OCI-LY1 (cell line): Measurements from ENCODE around the gene C1QC.

Experiments
- H2AFZ ChIP-seq: fragments of 200-600 bp; sonication (generic), shearing (Covaris generic); 2 replicates; pipeline ENCODE4 v1.6.0; 2014; ENCODE audit warnings: antibody characterized with exemption, mild to moderate bottlenecking, low read length
- H3F3A ChIP-seq: fragments of 200-600 bp; sonication (generic), shearing (Covaris generic); 2 replicates; pipeline ENCODE4 v1.6.0; 2014; ENCODE audit warnings: mild to moderate bottlenecking, antibody characterized with exemption, low read length, moderate library complexity; ENCODE audit not compliant: insufficient read depth
- H3K27ac ChIP-seq: fragments of 200-600 bp; sonication (generic); 2 replicates; pipeline ENCODE4 v1.5.1; 2014; ENCODE audit warnings: low read length, mixed run types, mild to moderate bottlenecking, low read depth; ENCODE audit not compliant: poor library complexity, severe bottlenecking
- H3K27me3 ChIP-seq: fragments of 200-600 bp; sonication (generic); 2 replicates; pipeline ENCODE4 v1.6.0; 2014; ENCODE audit warnings: antibody characterized with exemption, mild to moderate bottlenecking, low read length, moderate library complexity; ENCODE audit not compliant: insufficient read depth
- H3K36me3 ChIP-seq: fragments of 200-600 bp; sonication (generic); 2 replicates; pipeline ENCODE4 v1.6.1; 2014; ENCODE audit warnings: mild to moderate bottlenecking, antibody characterized with exemption, low read length, moderate library complexity, mixed read lengths; ENCODE audit not compliant: insufficient read depth
- H3K4me1 ChIP-seq: fragments of 200-600 bp; sonication (generic); 2 replicates; pipeline ENCODE4 v1.5.1; 2014; ENCODE audit warnings: mild to moderate bottlenecking, low read length, moderate library complexity; ENCODE audit not compliant: insufficient read depth, severe bottlenecking
- H3K4me2 ChIP-seq: fragments of 200-600 bp; sonication (generic), shearing (Covaris generic); 2 replicates; pipeline ENCODE4 v1.6.1; 2014; ENCODE audit warnings: low read length
- H3K4me3 ChIP-seq: fragments of 200-600 bp; sonication (generic); 2 replicates; pipeline ENCODE4 v1.5.1; 2014; ENCODE audit warnings: low read length, low read depth, mild to moderate bottlenecking, mixed read lengths; ENCODE audit not compliant: poor library complexity, severe bottlenecking
- H3K79me2 ChIP-seq: fragments of 200-600 bp; shearing (Covaris generic); 2 replicates; pipeline ENCODE4 v1.6.1; 2016; ENCODE audit warnings: mixed run types, low read length, mixed read lengths; ENCODE audit not compliant: insufficient read depth
- H3K9ac ChIP-seq: fragments of 200-600 bp; sonication (generic), shearing (Covaris generic); 2 replicates; pipeline ENCODE4 v1.6.1; 2014; ENCODE audit warnings: mild to moderate bottlenecking, low read length, mixed read lengths
- H3K9me2 ChIP-seq: fragments of 200-600 bp; sonication (generic), shearing (Covaris generic); 2 replicates; pipeline ENCODE4 v1.6.1; 2014; ENCODE audit warnings: low read depth, mild to moderate bottlenecking, low read length, mixed read lengths
- H3K9me3 ChIP-seq: fragments of 200-600 bp; shearing (Covaris generic); 2 replicates; pipeline ENCODE4 v1.6.1; 2014; ENCODE audit warnings: low read length, mixed read lengths
- H4K20me1 ChIP-seq: fragments of 200-600 bp; sonication (generic), shearing (Covaris generic); 2 replicates; pipeline ENCODE4 v1.6.0; 2016; ENCODE audit warnings: mild to moderate bottlenecking, low read length; ENCODE audit not compliant: insufficient read depth
- EZH2 ChIP-seq: fragments of 200-600 bp; sonication (generic), shearing (Covaris generic); IDR thresholded peaks from 2 replicates; pipeline ENCODE4 v1.8.0; 2017; ENCODE audit warnings: borderline replicate concordance, mixed run types, mild to moderate bottlenecking, antibody characterized with exemption, low read length, moderate library complexity, mixed read lengths
- TF ChIP-seq, protein P1 (sequence below): fragments of 200-600 bp; sonication (generic), shearing (Covaris generic); IDR thresholded peaks from 2 replicates; pipeline ENCODE4 v1.5.1; 2017; ENCODE audit warnings: mild to moderate bottlenecking, antibody characterized with exemption, low read length, moderate library complexity, mixed read lengths

Gene C1QC

GRCh38 chr1:22638476-22639234 lies 4.8 kb upstream of the C1QC start:
- Histone ChIP-seq H3K9me3 (no peaks in the 10 kb centered on the region), H3K36me3 (no peaks in the 10 kb centered on the region), H3K9ac (no peak overlapping the region), H3K4me3 (no peak overlapping the region), H3K9me2 (no peaks in the 10 kb centered on the region), H3K79me2 (no peaks in the 10 kb centered on the region), H3K4me1 (no peaks in the 10 kb centered on the region), H3K27ac (no peak overlapping the region), H3K27me3 (no peaks in the 10 kb centered on the region), H2AFZ (no peak overlapping the region), H3K4me2 (no peak overlapping the region), H4K20me1 (no peaks in the 10 kb centered on the region), H3F3A (no peaks in the 10 kb centered on the region)
- TF ChIP-seq EZH2, result no peak
- TF ChIP-seq, protein P1, sequence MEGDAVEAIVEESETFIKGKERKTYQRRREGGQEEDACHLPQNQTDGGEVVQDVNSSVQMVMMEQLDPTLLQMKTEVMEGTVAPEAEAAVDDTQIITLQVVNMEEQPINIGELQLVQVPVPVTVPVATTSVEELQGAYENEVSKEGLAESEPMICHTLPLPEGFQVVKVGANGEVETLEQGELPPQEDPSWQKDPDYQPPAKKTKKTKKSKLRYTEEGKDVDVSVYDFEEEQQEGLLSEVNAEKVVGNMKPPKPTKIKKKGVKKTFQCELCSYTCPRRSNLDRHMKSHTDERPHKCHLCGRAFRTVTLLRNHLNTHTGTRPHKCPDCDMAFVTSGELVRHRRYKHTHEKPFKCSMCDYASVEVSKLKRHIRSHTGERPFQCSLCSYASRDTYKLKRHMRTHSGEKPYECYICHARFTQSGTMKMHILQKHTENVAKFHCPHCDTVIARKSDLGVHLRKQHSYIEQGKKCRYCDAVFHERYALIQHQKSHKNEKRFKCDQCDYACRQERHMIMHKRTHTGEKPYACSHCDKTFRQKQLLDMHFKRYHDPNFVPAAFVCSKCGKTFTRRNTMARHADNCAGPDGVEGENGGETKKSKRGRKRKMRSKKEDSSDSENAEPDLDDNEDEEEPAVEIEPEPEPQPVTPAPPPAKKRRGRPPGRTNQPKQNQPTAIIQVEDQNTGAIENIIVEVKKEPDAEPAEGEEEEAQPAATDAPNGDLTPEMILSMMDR, result no peak

DNA sequence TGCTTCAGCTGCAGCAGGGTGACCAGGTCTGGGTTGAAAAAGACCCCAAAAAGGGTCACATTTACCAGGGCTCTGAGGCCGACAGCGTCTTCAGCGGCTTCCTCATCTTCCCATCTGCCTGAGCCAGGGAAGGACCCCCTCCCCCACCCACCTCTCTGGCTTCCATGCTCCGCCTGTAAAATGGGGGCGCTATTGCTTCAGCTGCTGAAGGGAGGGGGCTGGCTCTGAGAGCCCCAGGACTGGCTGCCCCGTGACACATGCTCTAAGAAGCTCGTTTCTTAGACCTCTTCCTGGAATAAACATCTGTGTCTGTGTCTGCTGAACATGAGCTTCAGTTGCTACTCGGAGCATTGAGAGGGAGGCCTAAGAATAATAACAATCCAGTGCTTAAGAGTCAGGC lies 4.1 kb upstream of the C1QC start:
- no peaks in the 10 kb centered on the region for H3K4me1 ChIP-seq
- no peak overlapping the region for H3K9ac ChIP-seq
- H4K20me1 ChIP-seq, result no peaks in the 10 kb centered on the region
- no peak overlapping the region for H2AFZ ChIP-seq
- H3K27ac ChIP-seq, result no peak overlapping the region
- H3K36me3 ChIP-seq, result no peaks in the 10 kb centered on the region
- no peak overlapping the region for H3K4me2 ChIP-seq
- no peaks in the 10 kb centered on the region for H3K9me2 ChIP-seq
- no peaks in the 10 kb centered on the region for H3F3A ChIP-seq
- H3K27me3 ChIP-seq, result no peaks in the 10 kb centered on the region
- TF ChIP-seq, protein P1, result no peak
- TF ChIP-seq EZH2, result no peak
- no peaks in the 10 kb centered on the region for H3K79me2 ChIP-seq
- H3K4me3 ChIP-seq, result no peak overlapping the region
- H3K9me3 ChIP-seq, result no peaks in the 10 kb centered on the region

GRCh38 chr1:22641247-22641646 lies 2.2 kb upstream of the C1QC start:
- H3K9me3 ChIP-seq, result no peaks in the 10 kb centered on the region
- H3F3A ChIP-seq, result no peaks in the 10 kb centered on the region
- no peaks in the 10 kb centered on the region for H3K9me2 ChIP-seq
- H3K79me2 ChIP-seq, result no peaks in the 10 kb centered on the region
- no peak overlapping the region for H2AFZ ChIP-seq
- no peak overlapping the region for H3K27ac ChIP-seq
- no peak overlapping the region for H3K4me3 ChIP-seq
- no peaks in the 10 kb centered on the region for H3K4me1 ChIP-seq
- H4K20me1 ChIP-seq, result no peaks in the 10 kb centered on the region
- TF ChIP-seq, protein P1, result no peak
- TF ChIP-seq EZH2, result no peak
- H3K27me3 ChIP-seq, result no peaks in the 10 kb centered on the region
- no peak overlapping the region for H3K9ac ChIP-seq
- no peaks in the 10 kb centered on the region for H3K36me3 ChIP-seq
- no peak overlapping the region for H3K4me2 ChIP-seq
